Activated T-cell treated with anti-CD3 and anti-CD28 coated beads for 48 hours (primary cell): Measurements from ENCODE around the gene HSP90B1.

Experiments used
- DNase-seq: peaks from one replicate; pipeline ENCODE4 v3.0.0-alpha.2; 2020; ENCODE audit warnings: low read depth

Gene HSP90B1

GRCh38 chr12:103930034-103930786 lies at the start of gene HSP90B1:
TSS of gene HSP90B1 (plus strand) at chr12:103930410. CDS start at chr12:103930516, 106 bp downstream.
- DNase-seq: peak; percentile 99

- no peak for DNase-seq
These were observed 48.9 kb upstream of the HSP90B1 start for GRCh38 chr12:103881261-103881660.

GRCh38 chr12:103882861-103883596 lies 47.2 kb upstream of the HSP90B1 start:
- DNase-seq: no peak

GRCh38 chr12:103883908-103884307 lies 46.3 kb upstream of the HSP90B1 start:
- no peak for DNase-seq

DNA sequence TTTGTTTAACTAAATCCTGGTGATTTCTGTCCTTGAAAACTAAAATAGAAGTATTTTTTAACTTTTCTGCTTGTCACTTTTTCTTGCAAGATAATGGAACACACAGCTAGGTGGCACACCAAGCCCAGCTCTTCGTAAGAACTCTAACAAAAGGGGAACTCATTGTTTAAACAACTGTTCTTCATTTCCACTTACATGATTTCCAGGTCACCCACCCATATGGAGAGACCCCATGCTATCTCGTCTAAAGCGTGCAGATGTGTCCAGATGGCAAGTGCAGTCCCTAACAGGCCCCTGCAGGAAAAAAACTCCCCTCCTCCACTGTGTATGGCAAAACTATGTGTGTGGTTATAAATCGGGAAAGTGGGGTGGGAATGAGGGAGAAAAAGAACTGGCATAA lies 45.9 kb upstream of the HSP90B1 start:
- no peak for DNase-seq

- DNase-seq: no peak
These were observed 43.9 kb upstream of the HSP90B1 start for GRCh38 chr12:103886195-103886797.

- no peak for DNase-seq
These were observed 42.5 kb upstream of the HSP90B1 start for GRCh38 chr12:103887738-103888137.

GRCh38 chr12:103897316-103897715 lies 32.9 kb upstream of the HSP90B1 start:
- no peak for DNase-seq

DNA sequence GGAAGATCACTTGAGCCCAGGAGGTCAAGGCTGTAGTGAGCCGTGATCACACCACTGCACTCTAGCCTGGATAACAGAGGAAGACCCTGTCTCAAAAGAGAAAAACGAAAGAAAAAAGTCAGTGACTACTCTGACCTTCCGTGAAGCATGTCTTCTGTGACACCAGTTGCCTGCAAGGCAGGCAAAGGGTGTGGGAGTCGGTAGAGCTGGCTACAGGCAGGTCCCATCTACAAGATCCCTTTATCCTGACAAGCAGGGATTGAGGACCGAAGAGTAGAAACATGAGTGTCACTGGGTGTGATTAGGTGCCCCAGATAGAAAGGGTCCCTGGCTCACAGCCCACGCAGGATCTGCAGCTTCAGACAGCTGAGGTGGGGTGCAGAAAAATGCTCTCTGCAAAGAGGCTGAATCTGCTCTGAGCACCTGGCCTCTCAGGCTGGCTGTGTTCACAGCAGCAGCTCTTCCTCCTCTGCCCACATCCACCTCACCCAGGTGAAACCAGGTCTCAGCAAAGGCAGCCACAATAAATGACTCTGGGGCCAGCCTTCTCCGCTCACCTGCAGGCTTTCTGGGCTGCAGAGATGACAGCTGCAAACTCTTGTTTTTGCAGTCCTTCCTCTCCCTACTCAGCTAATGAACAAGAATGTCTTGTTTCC lies 28.6 kb upstream of the HSP90B1 start:
- no peak for DNase-seq

DNA sequence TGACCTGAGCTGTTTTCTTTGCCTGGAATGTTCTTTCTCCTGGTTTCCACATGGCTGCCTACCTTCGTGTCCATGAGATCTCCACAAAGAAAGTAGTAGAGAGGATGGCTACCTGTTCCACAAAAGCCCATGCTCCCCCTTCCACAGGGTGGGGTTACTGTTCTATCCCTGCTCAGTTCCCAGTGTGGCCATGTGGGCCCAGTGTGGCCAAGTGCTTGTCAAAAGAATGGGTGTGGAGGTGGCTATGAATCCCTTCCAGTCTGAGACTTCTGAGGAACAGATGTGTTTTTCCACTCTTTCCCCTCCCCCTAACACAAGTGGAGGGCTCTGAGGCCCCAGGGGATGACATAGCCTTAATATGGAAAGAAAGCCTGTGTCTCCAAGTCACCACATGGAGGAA lies 26.2 kb upstream of the HSP90B1 start:
- DNase-seq: no peak

- DNase-seq: no peak
These were observed 24.4 kb upstream of the HSP90B1 start for GRCh38 chr12:103905730-103906349.

DNA sequence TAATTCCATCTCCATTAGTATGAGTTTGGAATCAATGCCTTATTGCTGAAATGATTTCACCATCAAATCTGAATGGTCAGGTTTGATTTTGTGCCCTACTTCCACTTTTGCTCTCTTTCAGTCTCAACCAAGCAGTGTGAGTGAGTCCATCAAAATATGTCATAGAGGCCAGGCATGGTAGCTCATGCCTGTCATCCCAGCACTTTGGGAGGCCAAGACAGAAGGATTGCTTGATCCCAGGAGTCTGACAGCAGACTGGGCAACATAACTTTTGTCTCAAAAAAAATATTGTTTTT lies 22.0 kb upstream of the HSP90B1 start:
- DNase-seq: no peak

DNA sequence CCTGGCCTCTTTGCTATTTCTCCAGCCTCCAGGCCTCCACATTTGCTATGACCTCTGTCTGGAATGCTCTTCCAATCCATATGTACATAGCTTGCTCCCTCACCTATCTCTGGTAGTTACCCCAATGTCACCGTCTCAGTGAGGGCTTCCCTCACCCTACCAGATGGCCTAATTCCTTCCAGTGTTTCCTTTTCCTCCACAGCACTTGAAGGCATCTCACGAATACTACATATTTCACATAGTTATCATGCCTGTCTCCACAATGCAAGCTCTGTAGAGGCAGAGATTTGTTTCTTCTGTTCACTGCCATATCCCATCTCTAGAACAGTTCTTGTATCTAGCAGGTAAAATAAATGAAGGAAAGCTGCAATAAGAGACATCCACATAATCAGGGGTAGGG lies 21.3 kb upstream of the HSP90B1 start:
- no peak for DNase-seq

GRCh38 chr12:103909811-103910210 lies 20.4 kb upstream of the HSP90B1 start:
- DNase-seq: no peak

GRCh38 chr12:103912069-103912468 lies 18.1 kb upstream of the HSP90B1 start:
- no peak for DNase-seq

- no peak for DNase-seq
These were observed 17.1 kb upstream of the HSP90B1 start for GRCh38 chr12:103913100-103913499.

- DNase-seq: no peak
These were observed 14.9 kb upstream of the HSP90B1 start for GRCh38 chr12:103915306-103915705.

GRCh38 chr12:103917873-103918272 lies 12.3 kb upstream of the HSP90B1 start:
- no peak for DNase-seq

- DNase-seq: peak; percentile 45
These were observed 5.2 kb upstream of the HSP90B1 start for GRCh38 chr12:103924761-103925641.

GRCh38 chr12:103928682-103929045 lies 1.5 kb upstream of the HSP90B1 start:
- DNase-seq: peak; percentile 27

DNA sequence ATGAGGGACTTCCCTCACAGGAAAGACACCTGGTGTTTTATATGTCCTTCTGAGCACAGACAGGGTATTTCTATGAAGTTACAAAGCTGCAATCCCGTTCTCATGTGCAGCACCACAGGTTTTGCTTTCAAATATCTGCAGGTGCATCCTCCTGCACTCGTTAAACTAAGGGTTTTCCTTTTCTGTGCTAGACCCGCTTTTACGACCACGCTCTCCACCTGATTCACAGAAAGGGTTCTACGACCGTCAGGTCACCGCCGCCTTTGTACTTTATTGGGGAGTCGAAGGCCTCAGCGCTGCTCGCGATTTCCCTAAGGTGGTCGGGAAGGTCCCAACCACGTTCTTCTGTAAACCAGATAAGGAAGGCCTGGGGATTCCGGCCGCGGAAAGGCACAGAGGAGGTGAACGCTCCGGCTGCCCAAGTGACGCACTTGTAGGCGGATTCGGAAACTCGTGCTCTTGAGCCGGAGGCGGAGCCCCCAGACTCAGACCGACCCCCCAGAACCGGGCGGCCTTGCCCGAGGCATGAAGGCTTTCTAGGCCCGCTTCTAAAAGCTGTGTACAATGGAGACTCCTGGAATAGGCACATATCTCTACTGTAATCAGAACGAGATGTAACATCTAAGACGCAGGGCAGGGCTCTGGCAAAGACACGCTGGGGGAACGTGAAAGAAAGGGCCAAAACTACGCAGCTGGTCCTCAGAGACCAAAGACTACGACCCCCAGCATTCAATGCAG lies 995 bp upstream of the HSP90B1 start:
- peak; percentile 71 for DNase-seq
